Measurements from ENCODE around the gene MFN2.
"Not testable (repeated sequence)": the region's sequence is repeated elsewhere in the genome, so short reads cannot be mapped to it uniquely, and the experiment has no call there.

The MFN2 gene

DNA sequence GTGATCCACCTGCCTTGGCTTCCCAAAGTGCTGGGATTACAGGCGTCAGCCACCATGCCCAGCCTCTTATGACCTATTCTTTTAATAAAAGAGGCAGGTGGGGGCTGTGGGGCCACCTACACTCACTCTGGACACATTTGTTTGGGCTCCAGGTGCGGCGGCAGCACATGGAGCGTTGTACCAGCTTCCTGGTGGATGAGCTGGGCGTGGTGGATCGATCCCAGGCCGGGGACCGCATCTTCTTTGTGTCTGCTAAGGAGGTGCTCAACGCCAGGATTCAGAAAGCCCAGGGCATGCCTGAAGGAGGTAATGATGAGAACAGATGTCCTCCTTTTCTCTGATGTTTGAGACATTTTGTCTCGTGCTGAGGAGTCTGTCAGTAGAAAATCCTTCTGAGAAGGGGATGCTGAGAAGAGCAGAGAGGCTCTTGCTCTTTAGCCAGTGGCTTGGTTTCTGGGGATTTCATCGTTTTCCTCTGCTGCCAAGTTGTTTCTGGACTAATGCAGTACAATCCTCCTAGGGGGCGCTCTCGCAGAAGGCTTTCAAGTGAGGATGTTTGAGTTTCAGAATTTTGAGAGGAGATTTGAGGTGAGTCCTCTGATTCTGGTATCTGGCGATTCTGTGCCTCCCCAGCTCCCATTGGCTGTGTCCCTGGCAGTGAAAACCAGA, 21.1 kb downstream of the MFN2 start:
- peak; percentile 80 for DNase-seq

DNA sequence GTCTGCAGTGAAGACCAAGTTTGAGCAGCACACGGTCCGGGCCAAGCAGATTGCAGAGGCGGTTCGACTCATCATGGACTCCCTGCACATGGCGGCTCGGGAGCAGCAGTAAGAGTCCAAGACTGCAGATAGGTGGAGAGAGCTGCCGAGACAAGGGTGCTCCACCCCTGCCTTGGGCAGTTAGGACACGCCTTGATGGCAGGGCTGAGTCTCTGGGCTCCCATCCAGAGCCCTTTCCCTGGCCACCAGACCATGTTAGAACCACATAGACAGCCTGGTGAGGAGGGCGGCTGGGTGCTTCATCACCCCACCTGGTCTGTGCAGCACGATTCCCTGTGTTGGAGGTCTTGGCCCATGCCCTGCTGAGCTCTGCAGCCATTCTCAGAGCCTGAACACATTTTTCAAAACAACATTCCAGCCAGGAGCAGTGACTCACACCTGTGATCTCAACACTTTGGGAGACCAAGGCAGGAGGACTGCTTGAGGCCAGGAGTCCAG, 21.8 kb downstream of the MFN2 start:
- DNase-seq, result no peak

DNA sequence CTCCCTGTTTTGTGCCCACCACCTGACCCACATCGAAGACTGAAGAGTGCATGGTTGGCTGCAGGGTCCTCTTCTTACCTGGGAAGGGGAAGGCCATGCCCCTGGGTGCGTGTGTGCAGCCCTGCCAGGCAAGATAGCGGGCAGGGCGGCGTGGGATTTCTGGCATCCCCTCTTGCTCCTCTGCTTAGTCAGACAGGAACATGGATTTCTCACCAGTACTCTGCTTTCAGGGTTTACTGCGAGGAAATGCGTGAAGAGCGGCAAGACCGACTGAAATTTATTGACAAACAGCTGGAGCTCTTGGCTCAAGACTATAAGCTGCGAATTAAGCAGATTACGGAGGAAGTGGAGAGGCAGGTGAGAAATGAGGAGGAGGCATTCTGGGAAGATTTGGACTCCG, 23.5 kb downstream of the MFN2 start:
- no peak for DNase-seq

DNA sequence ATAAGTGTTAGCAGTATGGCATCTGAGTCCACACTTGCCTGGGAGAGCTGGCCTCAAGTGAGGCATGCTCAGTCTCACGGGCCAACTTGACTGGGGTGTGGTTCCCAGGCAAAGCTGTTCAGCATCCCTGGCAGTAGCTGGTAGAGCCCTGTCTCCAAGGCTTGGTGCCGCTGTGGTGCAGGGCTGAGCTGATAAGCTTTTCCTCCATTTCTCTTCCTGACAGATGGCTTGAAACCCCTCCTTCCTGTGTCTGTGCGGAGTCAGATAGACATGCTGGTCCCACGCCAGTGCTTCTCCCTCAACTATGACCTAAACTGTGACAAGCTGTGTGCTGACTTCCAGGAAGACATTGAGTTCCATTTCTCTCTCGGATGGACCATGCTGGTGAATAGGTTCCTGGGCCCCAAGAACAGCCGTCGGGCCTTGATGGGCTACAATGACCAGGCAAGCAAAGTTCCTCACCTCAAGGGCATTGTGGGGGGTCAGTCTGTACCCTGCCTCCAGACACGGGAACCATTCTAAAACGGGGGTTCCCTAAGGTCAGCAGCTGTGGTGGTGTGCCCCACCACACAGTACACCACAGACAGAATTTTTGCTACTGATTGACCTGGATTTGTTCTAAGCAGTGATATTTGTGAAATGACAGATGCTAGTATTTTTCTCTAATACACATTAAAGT, 25.4 kb downstream of the MFN2 start:
- no peak for DNase-seq

DNA sequence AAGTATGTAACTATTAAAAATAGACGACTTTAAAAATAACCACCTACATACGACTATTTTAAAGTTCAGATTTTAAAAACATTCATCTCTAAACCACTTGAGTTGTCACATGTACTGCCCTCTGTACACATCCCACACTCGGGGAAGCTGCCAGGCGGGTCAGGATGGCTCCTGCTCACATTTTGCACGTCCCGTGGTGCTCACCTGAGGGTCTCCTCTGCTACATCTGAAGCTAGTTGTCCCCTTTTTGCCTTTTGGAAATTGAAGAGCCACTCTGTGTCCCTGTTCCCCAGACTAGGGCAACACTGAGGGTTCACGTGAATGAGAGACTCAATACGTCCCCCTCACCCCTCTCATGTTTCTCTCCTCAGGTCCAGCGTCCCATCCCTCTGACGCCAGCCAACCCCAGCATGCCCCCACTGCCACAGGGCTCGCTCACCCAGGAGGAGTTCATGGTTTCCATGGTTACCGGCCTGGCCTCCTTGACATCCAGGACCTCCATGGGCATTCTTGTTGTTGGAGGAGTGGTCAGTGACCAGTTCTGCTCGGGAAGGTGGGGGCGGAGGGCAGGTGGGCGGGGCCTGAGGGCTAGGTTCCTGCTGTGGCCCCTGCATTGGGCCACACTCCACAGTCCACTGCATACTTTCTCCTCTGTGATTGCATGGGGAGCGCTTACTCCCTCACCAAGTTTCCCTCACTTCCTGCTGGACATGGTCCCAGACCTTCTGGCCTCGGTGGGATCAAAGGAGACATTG, 26.1 kb downstream of the MFN2 start:
- DNase-seq, result no peak

DNA sequence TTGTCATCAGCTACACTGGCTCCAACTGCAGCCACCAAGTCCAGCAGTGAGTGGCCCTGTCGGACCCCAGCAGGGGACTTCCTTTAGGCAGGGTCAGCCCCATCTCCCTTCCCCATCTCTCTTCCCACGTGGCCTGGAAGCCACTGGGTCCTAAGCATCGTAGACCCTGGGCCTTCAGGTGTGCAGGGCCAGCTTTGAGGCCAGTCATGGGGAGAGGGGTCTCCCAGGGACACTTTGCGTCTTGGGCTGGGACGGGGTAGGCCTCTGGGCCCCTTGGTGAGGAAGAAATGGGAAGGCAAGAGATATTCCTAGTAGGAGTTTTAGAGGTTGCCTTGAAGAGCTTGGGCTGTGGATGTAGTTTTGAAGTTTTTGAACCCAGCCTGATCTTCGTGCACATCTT, 27.0 kb downstream of the MFN2 start:
- no peak for DNase-seq

DNA sequence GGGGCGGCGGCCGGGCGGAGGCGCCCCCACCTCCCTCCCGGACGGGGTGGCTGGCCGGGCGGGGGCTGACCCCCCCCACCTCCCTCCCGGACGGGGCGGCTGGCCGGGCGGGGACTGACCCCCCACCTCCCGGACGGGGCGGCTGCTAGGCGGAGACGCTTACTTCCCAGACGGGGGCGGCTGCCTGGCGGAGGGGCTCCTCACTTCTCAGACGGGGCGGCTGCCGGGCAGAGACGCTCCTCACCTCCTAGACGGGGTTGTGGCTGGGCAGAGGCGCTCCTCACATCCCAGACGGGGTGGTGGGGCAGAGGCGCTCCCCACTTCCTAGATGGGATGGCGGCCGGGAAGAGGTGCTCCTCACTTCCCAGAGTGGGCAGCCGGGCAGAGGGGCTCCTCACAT, 28.1 kb downstream of the MFN2 start:
- DNase-seq, result not testable (repeated sequence)

DNA sequence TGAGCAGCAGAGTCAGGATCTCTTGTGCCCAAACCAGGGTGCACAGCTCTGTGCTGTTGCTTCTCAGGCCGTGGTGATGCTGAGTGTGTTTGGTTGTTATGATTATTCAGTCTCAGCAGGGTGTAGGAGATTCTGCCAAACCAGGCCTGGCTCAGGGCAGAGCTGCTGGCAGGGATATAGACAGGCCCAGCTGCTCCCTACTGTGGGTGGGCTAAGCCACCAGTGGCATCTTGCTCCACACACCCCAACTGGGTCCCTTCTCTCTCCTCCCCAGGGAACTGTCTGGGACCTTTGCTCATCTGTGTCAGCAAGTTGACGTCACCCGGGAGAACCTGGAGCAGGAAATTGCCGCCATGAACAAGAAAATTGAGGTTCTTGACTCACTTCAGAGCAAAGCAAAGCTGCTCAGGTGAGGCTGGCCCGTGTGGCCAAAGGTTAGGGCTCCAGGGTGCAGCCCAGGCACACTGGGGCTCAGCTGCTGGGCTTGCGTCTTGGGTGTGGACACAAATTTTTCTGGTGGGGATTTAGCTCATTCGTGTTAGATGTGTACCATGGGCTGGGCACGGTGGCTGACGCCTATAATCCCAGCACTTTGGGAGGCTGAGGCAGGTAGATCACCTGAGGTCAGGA, 29.2 kb downstream of the MFN2 start:
- DNase-seq, result no peak

DNA sequence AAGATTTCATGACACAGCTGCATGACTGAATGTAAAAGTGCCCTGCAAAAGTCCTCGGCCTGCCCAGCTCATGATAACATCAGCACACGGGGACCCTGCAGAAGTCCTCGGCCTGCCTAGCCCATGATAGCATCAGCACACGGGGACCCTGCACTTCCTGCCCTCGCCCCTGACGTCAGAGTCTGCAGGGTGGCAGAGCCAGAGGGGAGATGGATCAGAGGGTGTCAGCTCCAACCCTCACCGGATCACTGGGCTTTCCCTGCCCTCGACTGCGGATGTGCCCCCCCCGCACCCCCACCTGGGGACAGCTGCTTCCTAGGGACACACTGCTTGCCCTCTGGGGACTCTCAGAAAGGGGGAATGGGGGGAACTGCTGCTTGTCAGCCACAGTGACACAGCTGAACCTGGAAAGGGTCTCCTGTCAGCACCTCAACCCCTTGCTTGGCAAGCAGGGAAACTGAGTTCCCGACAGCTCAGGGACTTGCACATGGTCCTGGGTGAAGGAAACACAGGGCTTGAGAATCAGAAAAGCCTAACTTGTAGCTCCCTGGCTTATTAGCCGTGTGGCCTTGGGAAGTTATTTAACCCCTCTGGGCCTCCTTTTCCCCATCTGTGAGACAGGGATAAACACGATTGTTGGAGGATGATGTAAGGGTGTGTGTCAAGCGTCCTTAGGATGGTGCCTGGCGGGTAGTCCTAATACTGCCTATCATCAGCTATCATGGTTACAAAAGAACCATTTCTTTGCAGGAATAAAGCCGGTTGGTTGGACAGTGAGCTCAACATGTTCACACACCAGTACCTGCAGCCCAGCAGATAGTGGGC, 30.7 kb downstream of the MFN2 start:
- DNase-seq, result no peak

DNA sequence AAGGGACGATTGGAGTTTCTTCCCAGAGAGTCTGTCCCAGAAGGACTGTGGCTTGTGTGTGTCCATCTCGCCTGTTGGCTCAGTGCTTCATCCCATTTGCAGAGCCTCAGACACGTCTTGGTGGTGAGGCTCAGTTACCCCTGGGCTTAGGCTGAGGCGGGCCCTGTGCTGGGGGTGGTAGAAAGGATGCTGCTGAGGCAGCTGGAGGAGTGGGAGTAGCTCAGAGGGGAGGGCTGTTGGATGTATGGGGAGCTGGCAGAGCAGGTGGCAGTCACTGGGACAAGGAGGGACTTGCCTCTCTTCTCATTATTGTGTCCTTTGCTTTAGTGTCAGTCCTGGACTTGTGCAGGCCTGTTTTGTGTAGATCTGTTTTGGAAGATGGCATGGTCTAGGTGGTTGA, 31.8 kb downstream of the MFN2 start:
- no peak for DNase-seq

DNA sequence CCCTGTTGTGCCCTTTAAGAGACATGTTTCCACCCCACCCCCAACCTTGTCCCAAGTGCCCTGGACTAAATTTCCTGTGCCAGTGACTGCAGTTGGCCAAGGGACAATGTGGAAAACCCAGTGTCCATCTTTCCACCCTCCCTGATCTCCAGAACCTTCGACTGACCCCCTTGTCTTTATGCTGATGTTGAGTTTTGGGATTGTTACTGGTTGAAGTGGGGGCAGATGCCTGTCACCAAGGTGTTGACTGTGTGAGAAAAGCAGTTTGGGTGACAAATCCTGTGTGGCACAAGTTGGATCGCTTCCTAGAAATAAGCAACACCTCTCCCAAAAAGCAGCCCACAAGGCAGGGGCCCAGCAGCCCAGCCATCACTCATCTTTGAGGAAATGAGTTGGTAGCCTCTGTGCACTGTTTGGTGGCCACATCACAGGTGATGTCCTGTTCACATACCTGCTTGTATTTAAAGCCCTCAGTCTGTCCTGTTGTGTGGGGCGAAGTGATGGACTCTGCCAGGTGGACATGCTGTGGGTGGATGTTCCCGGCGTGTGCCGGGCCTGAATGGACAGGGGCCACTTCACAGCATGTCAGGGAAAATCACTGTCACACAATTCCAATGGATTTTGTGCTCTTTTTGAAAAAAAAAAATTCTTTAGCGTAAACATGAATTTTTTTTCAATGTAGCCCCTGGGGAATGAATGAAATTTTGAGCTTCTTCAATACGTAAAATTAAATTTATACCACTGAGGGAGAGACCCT, 32.5 kb downstream of the MFN2 start:
- DNase-seq, result no peak

DNA sequence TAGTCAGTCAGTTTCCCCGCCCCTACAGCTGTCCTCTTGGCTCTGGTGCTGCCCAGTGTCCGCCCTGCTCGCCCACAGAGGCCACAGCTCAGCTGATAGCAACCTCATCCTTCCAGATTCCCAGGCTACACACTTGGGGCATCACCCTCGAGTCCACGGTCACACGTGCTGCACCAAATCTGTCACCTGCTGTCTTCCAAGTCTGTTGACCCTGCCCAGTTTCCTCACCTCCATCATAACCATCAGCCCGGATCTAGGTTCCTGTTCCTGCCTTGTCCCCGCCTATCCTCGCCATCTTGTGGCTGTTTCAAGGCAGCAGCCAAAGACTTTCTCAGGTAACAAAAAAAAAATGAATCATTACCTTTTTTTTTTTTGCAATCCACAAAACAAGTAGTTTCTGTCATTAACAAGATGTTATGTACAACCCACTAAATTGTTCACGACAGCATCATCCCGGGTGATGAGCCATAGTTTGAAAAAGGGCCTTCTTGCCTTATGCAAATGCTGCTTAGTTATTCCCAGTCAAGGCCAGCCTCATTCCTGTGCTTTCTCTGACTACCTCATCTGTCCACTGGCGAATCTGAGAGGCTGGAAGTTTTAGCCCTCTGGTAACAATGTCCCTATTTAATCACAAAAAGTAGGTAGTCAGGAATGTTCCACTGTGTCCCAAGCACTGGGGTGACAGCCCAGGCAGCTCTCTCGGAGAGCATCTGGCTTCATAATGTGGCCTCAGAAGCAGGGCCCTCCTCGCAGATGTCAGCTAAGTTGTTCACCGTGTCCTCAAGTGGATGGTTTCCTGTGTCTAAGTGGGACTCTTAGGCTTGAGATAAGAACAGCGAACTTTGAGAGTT, 34.1 kb downstream of the MFN2 start:
- DNase-seq, result no peak

DNA sequence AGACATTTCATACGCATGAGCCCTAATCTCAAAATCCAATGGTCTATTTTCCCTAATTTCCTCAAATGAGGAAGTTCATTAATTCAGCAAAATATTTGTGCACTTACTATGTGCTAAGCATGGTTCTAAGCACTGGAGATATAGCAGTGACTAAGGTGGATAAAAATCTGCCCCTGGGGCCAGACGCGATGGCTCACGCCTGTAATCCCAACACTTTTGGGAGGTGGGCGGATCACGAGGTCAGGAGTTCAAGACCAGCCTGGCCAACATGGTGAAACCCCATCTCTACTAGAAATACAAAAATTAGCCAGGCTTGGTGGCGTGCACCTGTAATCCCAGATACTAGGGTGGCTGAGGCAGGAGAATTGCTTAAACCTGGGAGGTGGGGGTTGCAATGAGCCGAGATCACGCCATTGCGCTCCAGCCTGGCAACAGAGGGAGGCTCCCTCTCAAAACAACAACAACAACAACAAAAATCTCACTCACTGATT, 34.8 kb downstream of the MFN2 start:
- DNase-seq, result no peak

DNA sequence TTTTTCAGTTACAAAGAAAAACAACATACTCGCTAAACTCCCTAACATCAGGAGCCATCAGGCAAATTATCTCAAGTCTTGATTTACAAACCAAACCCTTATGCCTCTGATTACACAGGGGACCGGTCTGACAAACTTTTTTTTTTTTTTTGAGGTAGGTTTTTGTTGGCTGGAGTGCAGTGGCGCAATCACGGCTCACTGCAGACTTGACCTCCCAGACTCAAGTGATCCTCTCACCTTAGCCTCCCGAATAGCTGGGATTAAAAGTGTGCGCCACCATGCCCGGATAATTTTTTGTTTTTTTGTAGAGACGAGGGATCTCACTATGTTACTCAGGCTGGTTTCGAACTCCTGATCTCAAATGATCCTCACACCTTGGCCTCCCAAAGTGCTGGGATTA, 35.3 kb downstream of the MFN2 start:
- DNase-seq, result no peak

DNA sequence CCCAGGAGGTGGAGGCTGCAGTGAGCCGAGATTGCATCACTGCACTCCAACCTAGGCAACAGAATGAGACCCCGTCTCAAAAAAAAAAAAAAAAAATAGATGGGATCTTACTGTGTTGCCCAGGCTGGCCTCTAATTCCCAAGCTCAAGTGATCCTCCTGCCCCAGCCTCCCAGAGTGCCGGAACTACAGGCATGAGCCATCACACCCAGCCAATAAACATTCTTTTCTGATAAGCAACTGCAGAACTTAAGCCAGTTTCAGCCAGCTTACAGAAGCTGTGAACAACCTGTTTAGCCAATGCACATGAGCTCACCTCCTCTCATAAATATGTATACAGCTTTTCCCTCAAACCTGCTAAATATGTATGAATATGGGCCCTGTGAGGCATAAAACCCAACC, 35.9 kb downstream of the MFN2 start:
- no peak for DNase-seq

DNA sequence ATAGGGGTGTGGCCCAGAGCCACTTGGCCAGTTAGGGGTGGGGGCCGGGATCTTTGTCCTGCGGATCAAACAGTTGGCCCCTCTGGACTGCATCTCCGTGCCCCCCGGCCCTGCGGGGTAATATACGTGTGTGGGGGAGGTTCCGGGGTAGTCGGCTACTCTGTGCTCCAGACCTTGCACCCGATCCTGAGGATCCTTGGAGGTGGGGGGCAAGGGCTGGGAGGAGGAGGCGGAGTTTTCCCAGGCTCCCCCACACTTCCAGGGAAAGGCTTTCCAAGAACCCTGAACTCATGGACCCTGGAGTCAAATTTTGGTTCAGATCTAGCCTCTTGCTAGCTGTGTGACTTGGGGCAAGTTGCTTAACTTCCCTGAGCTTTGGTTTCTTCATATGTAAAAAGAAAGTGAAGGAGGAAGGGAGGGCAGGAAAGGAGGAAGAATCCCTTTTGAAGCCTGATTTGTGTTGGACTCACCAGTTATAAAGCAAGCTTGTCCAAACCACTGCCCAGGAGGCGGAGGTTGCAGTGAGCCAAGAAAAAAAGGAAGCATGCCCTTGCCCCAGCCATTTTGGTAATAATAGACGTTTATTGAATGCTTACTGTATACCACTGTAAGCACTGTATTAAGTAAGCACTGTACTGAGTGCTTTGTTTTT, 39.7 kb downstream of the MFN2 start:
- no peak for DNase-seq

DNA sequence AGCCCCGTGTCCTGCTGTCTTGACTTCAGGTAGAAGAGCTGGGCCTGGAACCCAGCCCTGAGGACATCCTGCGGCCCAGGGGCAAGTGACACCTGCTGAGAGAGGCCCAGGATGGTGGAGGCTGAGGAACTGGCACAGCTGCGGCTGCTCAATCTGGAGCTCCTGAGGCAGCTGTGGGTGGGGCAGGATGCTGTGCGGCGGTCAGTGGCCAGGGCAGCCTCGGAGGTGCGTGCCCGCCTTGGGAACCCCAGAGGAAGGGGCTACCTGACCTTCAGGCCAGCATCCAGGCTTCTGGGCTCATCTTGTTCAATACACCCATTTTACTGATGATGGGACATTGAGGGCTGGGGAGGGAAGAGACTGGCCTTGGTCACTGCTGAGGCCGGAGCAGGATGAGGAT, 41.4 kb downstream of the MFN2 start:
- DNase-seq, result no peak

DNA sequence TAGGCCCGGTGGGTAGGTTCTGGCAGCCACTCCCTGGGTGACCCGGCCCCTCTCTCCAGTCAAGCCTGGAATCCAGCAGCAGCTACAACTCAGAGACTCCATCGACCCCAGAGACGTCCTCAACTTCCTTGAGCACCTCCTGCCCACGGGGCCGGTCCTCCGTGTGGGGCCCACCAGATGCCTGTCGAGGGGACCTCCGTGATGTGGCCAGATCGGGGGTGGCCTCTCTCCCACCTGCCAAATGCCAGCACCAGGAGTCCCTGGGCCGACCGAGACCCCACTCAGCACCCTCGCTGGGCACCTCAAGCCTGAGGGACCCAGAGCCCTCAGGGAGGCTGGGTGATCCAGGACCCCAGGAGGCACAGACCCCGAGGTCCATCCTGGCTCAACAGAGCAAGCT, 41.8 kb downstream of the MFN2 start:
- DNase-seq, result no peak

DNA sequence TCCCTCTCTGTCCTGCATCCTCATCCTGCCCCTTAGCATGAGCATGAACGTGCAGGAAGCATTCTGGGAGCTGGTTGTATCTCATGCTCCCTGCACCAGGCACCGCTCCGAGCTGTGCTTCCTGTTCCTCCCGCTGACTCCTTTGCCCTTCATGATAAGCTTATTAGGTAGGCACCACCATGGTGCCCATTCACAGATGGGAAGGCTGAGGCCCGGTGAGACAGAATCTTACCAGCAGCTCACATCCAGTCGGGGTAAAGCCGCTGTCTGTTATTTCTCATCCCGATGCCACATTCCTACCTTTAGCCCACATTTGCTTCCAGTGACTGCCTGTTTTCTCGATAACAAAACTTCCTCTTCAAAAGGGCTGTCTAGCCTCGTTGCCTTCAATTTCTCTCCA, 46.3 kb downstream of the MFN2 start:
- DNase-seq, result no peak

DNA sequence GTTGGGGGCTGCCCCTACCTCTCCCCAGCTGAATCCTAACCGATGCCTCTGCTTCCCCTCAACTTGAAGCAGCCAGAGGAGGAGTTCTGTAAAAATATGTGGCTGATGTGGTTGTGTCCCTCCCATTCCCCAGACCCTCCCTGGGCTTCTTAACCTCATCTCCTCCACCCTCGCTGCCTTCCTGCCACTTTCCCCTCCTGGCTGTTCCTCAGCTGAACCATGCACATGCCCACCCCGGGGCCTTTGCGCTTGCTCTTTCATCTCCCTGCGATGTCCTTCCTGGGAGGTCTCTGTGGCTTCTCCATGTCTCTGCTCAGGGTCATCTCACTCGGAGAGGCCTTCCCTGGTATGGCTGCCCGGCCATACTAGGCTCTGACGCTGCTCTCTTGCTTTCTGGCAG, 48.0 kb downstream of the MFN2 start:
- no peak for DNase-seq

All from activated CD8-positive, alpha-beta memory T cell treated with anti-CD3 and anti-CD28 coated beads, Interleukin-2, amount 50 U/mL, for 48 hours (primary cell).